Measurements from ENCODE around the gene C3orf49.

C3orf49 gene

GRCh38 chr3:63819151-63819398 is at the start of gene C3orf49:
Gene C3orf49, plus strand, starts transcription at chr3:63819299. Its CDS starts 173 bp downstream, at chr3:63819472.
- DNase-seq (ENCODE audit: low spot score), result no peak

- DNase-seq (ENCODE audit: low spot score), result no peak
Measured at GRCh38 chr3:63774781-63775180, 44.3 kb upstream of the C3orf49 start.

- no peak for DNase-seq (ENCODE audit: low spot score)
Measured at GRCh38 chr3:63779227-63779626, 39.9 kb upstream of the C3orf49 start.

- peak; percentile 9 for DNase-seq (ENCODE audit: low spot score)
Measured at GRCh38 chr3:63791974-63792373, 27.1 kb upstream of the C3orf49 start.

GRCh38 chr3:63795438-63795837 is 23.7 kb upstream of the C3orf49 start:
- no peak for DNase-seq (ENCODE audit: low spot score)

- no peak for DNase-seq (ENCODE audit: low spot score)
Measured at GRCh38 chr3:63798544-63798943, 20.6 kb upstream of the C3orf49 start.

DNA sequence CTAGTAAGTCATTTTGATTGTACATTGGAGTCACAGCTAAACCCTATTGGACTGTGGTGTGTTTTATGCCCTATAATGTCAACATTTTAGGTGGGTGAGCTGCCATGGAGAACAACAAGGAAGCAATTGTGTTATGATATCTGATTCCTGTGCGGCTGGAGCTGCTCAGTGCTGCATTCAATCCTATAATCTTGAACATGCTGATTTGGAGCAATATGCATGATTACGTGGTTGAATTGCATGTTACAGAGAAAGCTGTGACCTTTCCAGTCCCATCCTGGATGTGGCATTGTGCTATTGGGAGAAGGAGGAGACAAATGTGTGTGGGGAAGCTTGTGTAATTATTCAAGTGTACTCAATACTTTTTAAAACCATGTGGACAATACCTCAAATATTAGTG is 20.1 kb upstream of the C3orf49 start:
- DNase-seq (ENCODE audit: low spot score), result no peak

GRCh38 chr3:63800097-63800496 is 19.0 kb upstream of the C3orf49 start:
- DNase-seq (ENCODE audit: low spot score), result no peak

- DNase-seq (ENCODE audit: low spot score), result no peak
Measured at GRCh38 chr3:63803911-63804310, 15.2 kb upstream of the C3orf49 start.

GRCh38 chr3:63807961-63808565 is 11.0 kb upstream of the C3orf49 start:
- DNase-seq (ENCODE audit: low spot score), result no peak

DNA sequence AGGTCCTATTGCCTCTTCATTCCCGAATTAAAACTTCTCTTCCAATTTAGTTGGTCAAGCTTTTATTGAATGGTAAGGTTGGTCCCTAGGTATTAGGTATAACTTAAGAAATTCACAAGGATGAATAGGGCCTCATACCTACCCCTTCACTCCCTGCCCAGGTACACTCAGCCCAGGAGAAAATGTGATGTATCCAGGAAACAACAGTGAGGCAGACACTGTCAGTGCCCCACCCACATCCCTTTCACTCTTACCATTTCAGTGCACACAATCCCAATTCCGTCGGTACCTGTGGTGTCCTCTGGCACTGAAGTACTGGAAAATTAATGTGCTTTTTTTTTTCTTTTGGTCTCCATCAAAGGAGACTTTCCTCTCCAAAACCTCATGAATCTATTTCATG is 10.5 kb upstream of the C3orf49 start:
- no peak for DNase-seq (ENCODE audit: low spot score)

GRCh38 chr3:63809607-63810006 is 9.5 kb upstream of the C3orf49 start:
- no peak for DNase-seq (ENCODE audit: low spot score)

DNA sequence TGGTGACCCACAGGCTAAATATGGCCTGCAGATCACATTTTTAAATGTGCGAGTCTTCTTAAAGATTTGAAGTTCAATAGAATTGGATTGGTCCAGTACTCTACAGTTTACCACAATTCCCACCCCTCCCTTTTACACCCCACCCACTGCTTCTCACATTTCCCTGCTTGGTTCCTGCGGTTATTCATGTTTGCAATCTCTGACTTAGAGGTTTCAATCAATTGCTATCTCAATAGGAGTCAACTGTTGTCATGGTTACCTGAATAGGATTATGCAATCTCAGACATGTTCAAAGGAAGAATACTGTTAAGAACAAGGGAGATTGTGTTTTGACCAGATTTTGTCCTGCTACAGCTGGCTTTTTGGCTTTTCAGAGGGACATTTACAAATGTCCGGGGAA is 4.9 kb upstream of the C3orf49 start:
- DNase-seq (ENCODE audit: low spot score), result no peak

DNA sequence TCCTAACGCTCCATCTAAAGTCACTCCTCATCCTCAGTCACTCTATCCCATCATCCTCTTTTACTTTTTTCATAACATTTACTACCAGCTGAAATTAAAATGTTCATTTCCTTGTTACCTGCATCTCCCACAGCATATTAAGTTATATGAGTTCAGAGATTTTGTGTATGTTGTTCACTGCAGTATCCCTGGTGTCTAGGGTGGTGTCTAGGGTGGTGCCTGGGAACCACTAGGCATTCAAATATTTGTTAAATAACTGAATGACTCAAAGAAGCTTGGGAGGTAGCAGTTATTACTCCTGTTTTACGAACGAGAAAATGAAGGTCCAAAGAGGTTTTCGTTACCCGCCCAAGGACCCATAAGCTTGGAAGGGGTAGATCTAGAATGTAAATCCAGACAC is 1.9 kb upstream of the C3orf49 start:
- DNase-seq (ENCODE audit: low spot score), result no peak

DNA sequence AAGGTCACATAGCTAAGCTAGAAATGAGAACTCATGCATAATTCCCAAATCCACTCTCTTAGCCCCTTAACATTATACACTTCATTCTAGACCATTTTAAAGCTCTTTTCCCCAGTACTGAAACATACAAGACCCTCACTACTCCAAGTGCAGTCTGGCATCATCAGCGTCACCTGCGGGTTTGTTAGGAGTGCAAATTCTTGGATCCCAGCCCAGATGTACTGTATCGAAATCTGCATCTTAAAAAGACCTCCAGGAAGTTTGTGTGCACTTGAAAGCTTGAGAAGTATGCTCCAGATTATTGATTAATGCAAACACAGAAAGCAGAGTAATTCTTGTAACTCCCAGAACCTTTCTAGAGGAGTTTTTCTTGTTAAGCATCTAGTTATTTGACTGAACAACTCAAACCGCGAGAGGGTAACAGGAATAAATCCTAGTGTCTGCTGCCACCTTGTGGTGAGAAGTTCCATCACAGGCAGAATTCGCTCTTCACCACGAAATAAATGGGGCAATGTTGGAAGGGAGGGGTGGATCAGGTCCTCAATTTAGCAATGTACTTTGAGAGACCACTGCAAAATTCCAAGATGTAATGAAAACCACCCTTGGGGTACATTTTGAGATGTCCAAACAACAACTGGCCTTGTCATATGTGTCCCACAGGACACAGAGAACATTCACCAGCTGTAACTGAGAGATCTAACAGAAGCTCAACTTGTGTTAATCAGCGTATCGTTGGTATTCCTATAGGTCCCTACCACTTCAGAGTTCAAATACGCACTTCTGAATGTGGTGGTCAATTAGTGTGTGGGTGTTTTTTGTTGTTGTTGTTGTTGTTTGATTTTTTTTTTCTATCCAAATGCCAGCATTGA is 583 bp upstream of the C3orf49 start:
- DNase-seq (ENCODE audit: low spot score), result peak; percentile 61

GRCh38 chr3:63824309-63824708 is 5.2 kb downstream of the C3orf49 start:
- DNase-seq (ENCODE audit: low spot score), result no peak

GRCh38 chr3:63830526-63830925 is 11.4 kb downstream of the C3orf49 start:
- no peak for DNase-seq (ENCODE audit: low spot score)

DNA sequence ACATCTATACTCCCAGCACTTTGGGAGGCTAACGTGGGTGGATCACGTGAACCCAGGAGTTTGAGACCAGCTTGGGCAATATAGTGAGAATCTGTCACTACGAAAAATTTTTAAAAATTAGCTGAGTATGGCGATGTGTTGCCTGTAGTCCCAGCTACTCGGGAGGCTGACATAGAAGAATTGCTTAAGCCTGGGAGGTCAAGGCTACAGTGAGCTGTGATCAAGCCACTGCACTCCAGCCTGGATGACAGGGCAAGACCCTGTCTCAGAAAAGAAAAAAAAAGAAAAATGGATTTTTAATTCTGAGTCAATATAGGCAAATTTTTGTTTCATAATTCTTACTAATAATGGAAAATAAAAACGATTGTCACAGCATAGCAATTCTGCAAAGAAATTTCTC is 13.3 kb downstream of the C3orf49 start:
- no peak for DNase-seq (ENCODE audit: low spot score)

DNA sequence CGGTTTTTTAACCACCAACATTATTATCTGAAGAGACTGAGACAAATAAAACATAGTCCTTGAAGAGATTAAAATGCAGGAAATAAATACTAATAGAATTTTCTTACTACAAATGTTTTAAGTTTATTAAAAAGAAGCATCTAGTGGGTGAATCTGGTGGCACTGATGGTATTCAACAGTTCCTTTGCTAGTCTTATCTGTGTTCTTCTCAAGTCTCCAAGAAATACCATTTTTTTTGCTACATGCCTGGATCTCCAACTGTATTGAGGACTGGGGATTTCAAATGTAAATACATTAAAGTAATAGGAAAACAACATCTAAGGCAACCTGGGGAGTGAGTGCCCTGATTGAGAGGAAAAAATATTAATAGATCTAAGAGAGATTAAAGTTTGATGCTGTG is 22.6 kb downstream of the C3orf49 start:
- DNase-seq (ENCODE audit: low spot score), result no peak

- no peak for DNase-seq (ENCODE audit: low spot score)
Measured at GRCh38 chr3:63842127-63842526, 23.0 kb downstream of the C3orf49 start.

DNA sequence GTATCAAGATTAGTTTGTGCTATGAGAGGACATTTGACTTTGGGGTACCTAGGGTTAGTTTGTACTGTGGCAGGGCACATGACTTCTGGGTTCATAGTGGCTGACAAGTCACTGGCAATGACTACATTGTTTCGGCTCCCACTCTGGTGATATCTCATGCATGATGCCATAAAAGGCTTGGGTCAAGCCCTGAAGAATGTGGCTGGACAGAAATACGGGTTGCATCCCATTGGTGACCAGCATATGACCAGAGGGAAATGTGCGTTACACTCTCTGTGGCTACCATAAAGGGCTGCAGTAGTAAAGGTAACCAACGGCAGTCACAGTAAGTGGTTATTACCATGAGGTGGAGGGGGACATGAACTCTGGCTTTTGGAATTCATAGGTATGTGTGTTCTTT is 26.1 kb downstream of the C3orf49 start:
- no peak for DNase-seq (ENCODE audit: low spot score)

DNA sequence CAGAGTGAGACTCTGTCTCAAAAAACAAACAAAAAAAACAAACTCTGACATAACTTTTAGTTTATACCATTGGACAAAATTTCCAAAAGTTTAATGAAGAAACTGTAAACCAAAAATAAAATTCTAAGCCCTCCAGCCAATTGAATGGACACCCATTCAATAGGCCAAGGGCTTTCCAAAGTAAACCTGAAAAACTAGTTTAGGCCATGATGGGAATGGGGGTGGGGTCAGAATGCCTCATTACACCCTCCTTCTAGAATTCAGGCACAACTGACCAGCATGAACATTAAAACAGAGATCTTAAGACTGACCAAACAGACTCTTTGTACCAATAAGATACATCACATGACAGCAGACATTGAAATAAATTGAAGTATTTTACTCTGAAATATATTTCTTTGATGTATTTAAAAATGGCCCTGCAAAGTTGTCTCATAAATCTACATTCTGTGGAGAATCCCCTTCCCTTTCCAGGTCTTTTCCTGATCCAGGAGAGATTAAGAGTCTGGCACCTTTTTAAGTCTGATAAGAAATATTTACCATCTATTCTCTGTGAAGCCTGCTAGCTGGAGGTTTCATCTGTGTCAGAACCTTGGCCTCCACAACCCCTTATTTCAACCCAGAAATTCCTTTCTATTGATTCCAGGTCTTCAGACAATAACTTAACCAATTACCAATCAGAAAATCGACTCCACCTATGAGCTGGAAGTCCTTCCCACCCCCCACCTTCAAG is 28.8 kb downstream of the C3orf49 start:
- peak; percentile 22 for DNase-seq (ENCODE audit: low spot score)

DNA sequence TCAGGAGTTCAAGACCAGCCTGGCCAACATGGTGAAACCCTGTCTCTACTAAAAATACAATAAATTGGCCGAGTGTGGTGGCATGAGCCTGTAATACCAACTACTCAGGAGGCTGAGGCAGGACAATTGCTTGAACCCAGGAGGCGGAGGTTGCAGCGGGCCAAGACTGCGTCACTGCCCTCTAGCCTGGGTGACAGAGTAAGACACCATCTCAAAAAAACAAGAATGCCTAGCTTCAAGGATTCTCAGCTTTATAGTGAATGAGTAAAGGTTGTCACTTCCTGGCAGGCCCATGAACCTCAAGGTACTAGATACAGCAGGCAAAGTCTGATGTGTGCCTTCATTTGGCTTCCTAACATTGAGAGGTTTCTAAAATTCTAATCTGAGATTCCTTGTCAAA is 30.1 kb downstream of the C3orf49 start:
- DNase-seq (ENCODE audit: low spot score), result no peak
